Right lobe of liver (tissue), 4 donors: Measurements from ENCODE around the gene IVNS1ABP.

ENCODE experiments used
- CTCF ChIP-seq, 4 donors: fragments of 200-600 bp in 3 of 4; fragments of 450-650 bp in 1 of 4; IDR thresholded peaks; one replicate each; pipeline versions ENCODE4 v1.5.1 to v1.8.0; 2016 to 2022; ENCODE audit warnings: antibody characterized with exemption in 4 of 4, mild to moderate bottlenecking in 2 of 4
- POLR2A ChIP-seq: fragments of 450-650 bp; IDR thresholded peaks from one replicate; pipeline ENCODE4 v1.6.1; 2017; ENCODE audit warnings: antibody characterized with exemption, mild to moderate bottlenecking
- donor health status: DM: no; HTN: no; CAD: no.
- donor health status: DM: no; HTN: no; CAD: no.
- donor health status: DM: no; HTN: yes; CAD: no.

- TF ChIP-seq POLR2A, result no peak
- TF ChIP-seq CTCF (IDR thresholded peaks at IDR 0.05), result no peak
Observed at GRCh38 chr1:185260611-185261010, 56.4 kb downstream of the IVNS1ABP start.
